Naive thymus-derived CD8-positive, alpha-beta T cell (primary cell): ENCODE results near the gene HORMAD2. TPM values are rescaled to one million over a fixed set of nuclear protein-coding genes. Genes with fewer than 3 reads are reported as not detected.
"Not testable (repeated sequence)": the region's sequence is repeated elsewhere in the genome, so short reads cannot be mapped to it uniquely, and the experiment has no call there.

Experiments used
- ATAC-seq, 2 donors: fragments of 150-1000 bp; cut with Tn5 transposase in 1 of 2; sonication (Bioruptor Pico), chemical (Tn5 transposase) in 1 of 2; 1 replicate in 1 of 2; 2 replicates in 1 of 2; pipeline ENCODE4 v1.10.0; 2021; ENCODE audit warnings: mild to moderate bottlenecking in 2 of 2, moderate library complexity in 2 of 2
- POLR2A ChIA-PET: fragments of 350-600 bp; sonication (Branson Sonifier 250); formaldehyde crosslinking; loops from one replicate; lab custom pipeline; 2021; ENCODE audit warnings: antibody characterized with exemption; lab: Charles Lee
- DNase-seq, 10 donors: peaks; one replicate each; pipeline versions ENCODE4 v3.0.0 to v3.0.0-alpha.2; 2020 to 2022
- H3K27ac Mint-ChIP-seq, 10 donors: one replicate each; pipeline ENCODE4 v1.8.0; 2020 to 2022; ENCODE audit warnings: mild to moderate bottlenecking in 10 of 10, mixed read lengths in 10 of 10, moderate library complexity in 4 of 10, inconsistent platforms in 1 of 10
- H3K27me3 Mint-ChIP-seq, 5 donors: one replicate each; pipeline ENCODE4 v1.8.0; 2021 to 2022; ENCODE audit warnings: mixed read lengths in 5 of 5
- H3K36me3 Mint-ChIP-seq, 3 donors: one replicate each; pipeline ENCODE4 v1.8.0; 2020 to 2022; ENCODE audit warnings: mixed read lengths in 3 of 3, mild to moderate bottlenecking in 2 of 3, inconsistent platforms in 1 of 3
- H3K4me1 Mint-ChIP-seq, 4 donors: one replicate each; pipeline ENCODE4 v1.8.0; 2021 to 2022; ENCODE audit warnings: mixed read lengths in 4 of 4
- H3K4me3 Mint-ChIP-seq, 10 donors: one replicate each; pipeline ENCODE4 v1.8.0; 2020 to 2022; ENCODE audit warnings: mild to moderate bottlenecking in 10 of 10, mixed read lengths in 10 of 10, moderate library complexity in 6 of 10, inconsistent platforms in 1 of 10
- H3K9me3 Mint-ChIP-seq, 9 donors: one replicate each; pipeline ENCODE4 v1.8.0; 2020 to 2022; ENCODE audit warnings: mixed read lengths in 9 of 9, mild to moderate bottlenecking in 3 of 9, inconsistent platforms in 1 of 9, moderate library complexity in 1 of 9
- polyA plus RNA-seq, 3 donors: library from polyadenylated mRNA; unstranded; fragments of 300-500 nt; fragmentation: Illumina TruSeq; gene quantifications; one replicate each; pipeline ENCODE4 v1.2.3, GENCODE V29; 2021
- total RNA-seq, 8 experiments: library from RNA in 2 of 8; stranded (reverse) in 2 of 8; gene quantifications; one replicate each; pipeline ENCODE4 v1.2.3 and lab custom pipeline; 2021 to 2026

The HORMAD2 gene
- total and polyA plus RNA-seq, 5 experiments from 2014 or later, result not detected

- not testable (repeated sequence) for ATAC-seq
- H3K9me3 Mint-ChIP-seq, result peaks cover 19 to 70% (median 44%) of the 10 kb centered on the region in 9 donors
Measured at GRCh38 chr22:30061094-30061493, 19.2 kb upstream of the HORMAD2 start.

GRCh38 chr22:30062259-30062658 is 18.0 kb upstream of the HORMAD2 start:
- Mint-ChIP-seq H3K9me3 (peaks cover 15 to 59% (median 40%) of the 10 kb centered on the region in 9 donors), H3K36me3 (peaks cover 0 to 41% (median 15%) of the 10 kb centered on the region in 3 donors), H3K27ac (no peak overlapping the region), H3K4me1 (no peaks in the 10 kb centered on the region), H3K4me3 (no peak overlapping the region), H3K27me3 (peaks cover 0 to 13% (median 3%) of the 10 kb centered on the region in 5 donors)
- POLR2A ChIA-PET, result no interaction called here
- no peak for ATAC-seq
- DNase-seq, result no peak

More at GRCh38 chr22:30061094-30061493, 19.2 kb upstream of the HORMAD2 start:
- POLR2A ChIA-PET, DNase-seq, H3K27ac Mint-ChIP-seq, H3K4me3 Mint-ChIP-seq, H3K4me1 Mint-ChIP-seq: not testable (repeated sequence)
- peaks cover 2 to 48% (median 25%) of the 10 kb centered on the region in 3 donors for H3K36me3 Mint-ChIP-seq
- peaks cover 3 to 15% (median 9%) of the 10 kb centered on the region in 5 donors for H3K27me3 Mint-ChIP-seq

- Mint-ChIP-seq H3K27ac (no peak overlapping the region), H3K36me3 (peaks cover 0 to 38% (median 12%) of the 10 kb centered on the region in 3 donors)
Measured at GRCh38 chr22:30062950-30063349, 17.3 kb upstream of the HORMAD2 start.

GRCh38 chr22:30064172-30064571 is 16.1 kb upstream of the HORMAD2 start:
- ATAC-seq, result no peak
- peaks cover 0 to 27% (median 10%) of the 10 kb centered on the region in 3 donors for H3K36me3 Mint-ChIP-seq
- POLR2A ChIA-PET, result no interaction called here
- no peaks in the 10 kb centered on the region for H3K4me1 Mint-ChIP-seq
- H3K27ac Mint-ChIP-seq, result no peak overlapping the region
- no peak overlapping the region for H3K4me3 Mint-ChIP-seq
- peaks cover 10 to 47% (median 33%) of the 10 kb centered on the region in 9 donors for H3K9me3 Mint-ChIP-seq
- peaks cover 0 to 10% (median 3%) of the 10 kb centered on the region in 5 donors for H3K27me3 Mint-ChIP-seq
- DNase-seq, result no peak

More at GRCh38 chr22:30062950-30063349, 17.3 kb upstream of the HORMAD2 start:
- peaks cover 0 to 12% (median 3%) of the 10 kb centered on the region in 5 donors for H3K27me3 Mint-ChIP-seq
- H3K4me1 Mint-ChIP-seq, result no peaks in the 10 kb centered on the region
- ATAC-seq (no peak), DNase-seq (no peak)
- no peak overlapping the region for H3K4me3 Mint-ChIP-seq
- peaks cover 13 to 57% (median 40%) of the 10 kb centered on the region in 9 donors for H3K9me3 Mint-ChIP-seq
- POLR2A ChIA-PET, result no interaction called here

GRCh38 chr22:30073743-30074142 is 6.5 kb upstream of the HORMAD2 start:
- H3K27me3 Mint-ChIP-seq, result peaks cover 10 to 39% (median 15%) of the 10 kb centered on the region in 5 donors
- H3K9me3 Mint-ChIP-seq, result no peaks in the 10 kb centered on the region
- no peaks in the 10 kb centered on the region for H3K36me3 Mint-ChIP-seq
- no peak for ATAC-seq
- no peak overlapping the region for H3K4me3 Mint-ChIP-seq
- H3K4me1 Mint-ChIP-seq, result peaks cover 3 to 5% (median 3%) of the 10 kb centered on the region in 4 donors
- no peak for DNase-seq
- H3K27ac Mint-ChIP-seq, result no peak overlapping the region
- POLR2A ChIA-PET, result no interaction called here

GRCh38 chr22:30074147-30074546 is 6.1 kb upstream of the HORMAD2 start:
- Mint-ChIP-seq H3K4me3 (no peak overlapping the region), H3K36me3 (no peaks in the 10 kb centered on the region), H3K27me3 (peaks cover 10 to 43% (median 16%) of the 10 kb centered on the region in 5 donors), H3K27ac (no peak overlapping the region), H3K4me1 (peaks cover 3 to 9% (median 7%) of the 10 kb centered on the region in 4 donors), H3K9me3 (no peaks in the 10 kb centered on the region)
- POLR2A ChIA-PET, result no interaction called here
- ATAC-seq (no peak), DNase-seq (no peak)

- Mint-ChIP-seq H3K4me1 (peaks cover 3 to 9% (median 7%) of the 10 kb centered on the region in 4 donors), H3K27ac (no peak overlapping the region), H3K4me3 (no peak overlapping the region), H3K27me3 (peaks cover 10 to 43% (median 16%) of the 10 kb centered on the region in 5 donors), H3K9me3 (no peaks in the 10 kb centered on the region), H3K36me3 (no peaks in the 10 kb centered on the region)
- POLR2A ChIA-PET, result no interaction called here
- no peak for DNase-seq
- no peak for ATAC-seq
Measured at GRCh38 chr22:30074994-30075393, 5.3 kb upstream of the HORMAD2 start.

GRCh38 chr22:30077279-30077880 is 2.9 kb upstream of the HORMAD2 start:
- Mint-ChIP-seq H3K27ac (peak overlapping the region in 1 of 10 donors; percentile 16), H3K27me3 (peaks cover 10 to 52% (median 17%) of the 10 kb centered on the region in 5 donors), H3K9me3 (no peaks in the 10 kb centered on the region), H3K4me1 (peaks cover 3 to 9% (median 7%) of the 10 kb centered on the region in 4 donors), H3K4me3 (no peak overlapping the region), H3K36me3 (no peaks in the 10 kb centered on the region)
- DNase-seq (no peak), ATAC-seq (no peak)
- POLR2A ChIA-PET, result interaction anchor here (0.9 kb wide), 1 partner anchor 32 kb away, joined by 3 read pairs; no protein-coding TSS in a partner anchor

GRCh38 chr22:30078320-30079311 is 1.6 kb upstream of the HORMAD2 start:
- peaks cover 3 to 9% (median 7%) of the 10 kb centered on the region in 4 donors for H3K4me1 Mint-ChIP-seq
- peak in 2 of 10 donors; percentile 4 to 6 for DNase-seq
- H3K9me3 Mint-ChIP-seq, result peaks cover 0 to 2% (median 0%) of the 10 kb centered on the region in 9 donors
- ATAC-seq, result peak in 1 of 2 donors; percentile 40
- peaks cover 0 to under 1% (median under 1%) of the 10 kb centered on the region in 3 donors for H3K36me3 Mint-ChIP-seq
- peaks cover 10 to 52% (median 17%) of the 10 kb centered on the region in 5 donors for H3K27me3 Mint-ChIP-seq
- peak overlapping the region in 8 of 10 donors; percentile 1 to 62 (median 48) for H3K4me3 Mint-ChIP-seq
- H3K27ac Mint-ChIP-seq, result peak overlapping the region in 9 of 10 donors; percentile 70 to 92 (median 80)
- POLR2A ChIA-PET, result interaction anchor here (0.6 to 0.9 kb wide), 2 partner anchors 33 to 143 kb away, joined by 3 read pairs; no protein-coding TSS in a partner anchor

- POLR2A ChIA-PET, result no interaction called here
- Mint-ChIP-seq H3K4me3 (no peak overlapping the region), H3K9me3 (peaks cover 0 to 9% (median 5%) of the 10 kb centered on the region in 9 donors)
Measured at GRCh38 chr22:30080805-30081204, 541 bp downstream of the HORMAD2 start.

GRCh38 chr22:30086496-30086895 is 6.2 kb downstream of the HORMAD2 start:
- no peak overlapping the region for H3K4me3 Mint-ChIP-seq
- POLR2A ChIA-PET, result no interaction called here

More at GRCh38 chr22:30080805-30081204, 541 bp downstream of the HORMAD2 start:
- no peak for DNase-seq
- ATAC-seq, result no peak
- Mint-ChIP-seq H3K4me1 (peaks cover 3 to 11% (median 7%) of the 10 kb centered on the region in 4 donors), H3K27ac (no peak overlapping the region), H3K27me3 (peaks cover 10 to 36% (median 17%) of the 10 kb centered on the region in 5 donors), H3K36me3 (peaks cover 0 to 6% (median 6%) of the 10 kb centered on the region in 3 donors)

GRCh38 chr22:30087037-30087436 is 6.8 kb downstream of the HORMAD2 start:
- ATAC-seq, POLR2A ChIA-PET, DNase-seq, H3K9me3 Mint-ChIP-seq, H3K27me3 Mint-ChIP-seq, H3K4me3 Mint-ChIP-seq, H3K27ac Mint-ChIP-seq, H3K36me3 Mint-ChIP-seq: not testable (repeated sequence)
- H3K4me1 Mint-ChIP-seq, result peaks cover 6 to 12% (median 8%) of the 10 kb centered on the region in 4 donors

More at GRCh38 chr22:30086496-30086895, 6.2 kb downstream of the HORMAD2 start:
- Mint-ChIP-seq H3K27me3 (peaks cover 0 to 6% (median 1%) of the 10 kb centered on the region in 5 donors), H3K27ac (no peak overlapping the region), H3K9me3 (peaks cover 0 to 9% (median 5%) of the 10 kb centered on the region in 9 donors), H3K4me1 (peaks cover 6 to 12% (median 8%) of the 10 kb centered on the region in 4 donors), H3K36me3 (peaks cover 0 to 6% (median 6%) of the 10 kb centered on the region in 3 donors)
- ATAC-seq (no peak), DNase-seq (no peak)
